Neutrophil (primary cell): ENCODE measurements around the gene COL26A1.
A peak's percentile ranks its signal among the peaks of the same experiment; 100 is the strongest.

Experiments
- H3K27ac ChIP-seq: fragments of 200-600 bp; sonication (generic); 2 replicates; pipeline ENCODE4 v1.5.1; 2016; ENCODE audit warnings: mild to moderate bottlenecking, moderate library complexity
- H3K27me3 ChIP-seq: fragments of 200-600 bp; sonication (generic); 2 replicates; pipeline ENCODE4 v1.6.0; 2016; ENCODE audit warnings: mild to moderate bottlenecking
- H3K36me3 ChIP-seq: fragments of 200-600 bp; sonication (generic); 2 replicates; pipeline ENCODE4 v1.5.1; 2017
- H3K4me1 ChIP-seq, 2 experiments: fragments of 200-600 bp in 1 of 2; sonication (generic) in 1 of 2; 1 replicate in 1 of 2; 2 replicates in 1 of 2; pipeline versions ENCODE4 v1.5.1 to v1.6.1; 2013 to 2016; ENCODE audit warnings: low read depth in 1 of 2, low read length in 1 of 2, mild to moderate bottlenecking in 1 of 2, moderate library complexity in 1 of 2; ENCODE audit not compliant: control insufficient read depth in 1 of 2, insufficient read depth in 1 of 2
- H3K4me3 ChIP-seq, 2 experiments: fragments of 200-600 bp in 1 of 2; sonication (generic) in 1 of 2; 1 replicate in 1 of 2; 2 replicates in 1 of 2; pipeline ENCODE4 v1.5.1; 2013 to 2016; ENCODE audit warnings: low read depth in 1 of 2, low read length in 1 of 2, mild to moderate bottlenecking in 1 of 2, moderate library complexity in 1 of 2
- H3K9me3 ChIP-seq: fragments of 200-600 bp; sonication (generic); 2 replicates; pipeline ENCODE4 v1.5.1; 2016
- TF ChIP-seq, protein P1 (sequence below): fragments of 200-600 bp; sonication (generic); IDR thresholded peaks from 2 replicates; pipeline ENCODE4 v1.5.1; 2016; ENCODE audit warnings: antibody characterized with exemption

The COL26A1 gene

DNA sequence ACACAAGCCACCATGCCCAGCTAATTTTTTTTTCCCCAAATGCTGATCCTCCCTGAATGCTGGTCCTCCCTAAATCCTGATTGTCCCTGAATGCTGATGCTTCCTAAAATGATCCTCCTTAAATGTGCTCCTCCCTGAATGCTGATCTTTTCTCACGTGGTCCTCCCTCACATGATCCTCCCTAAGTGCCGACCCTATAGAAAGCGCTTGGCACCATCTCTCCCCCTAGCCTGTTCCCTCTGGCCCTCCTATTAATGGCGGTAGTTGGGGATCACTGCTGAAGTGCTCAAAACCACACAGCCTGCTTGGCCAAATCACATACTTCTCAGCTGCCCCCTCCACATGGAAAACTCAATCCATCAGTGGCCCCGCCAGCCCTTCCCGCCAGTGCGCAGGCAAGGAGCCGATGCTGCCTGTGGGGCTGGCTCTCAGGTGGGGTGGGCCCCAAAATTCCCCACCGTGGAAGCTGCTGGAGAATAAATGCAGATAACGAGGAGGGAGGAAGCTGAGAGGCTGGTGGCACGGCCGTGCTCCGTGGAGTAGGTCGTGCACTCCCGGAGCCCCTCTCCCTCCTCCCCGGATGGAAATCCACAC is 42.9 kb downstream of the COL26A1 start:
- Histone ChIP-seq H3K4me3 (no peak overlapping the region), H3K9me3 (no peaks in the 10 kb centered on the region), H3K27me3 (peaks cover 18% of the 10 kb centered on the region), H3K27ac (no peak overlapping the region), H3K36me3 (no peaks in the 10 kb centered on the region), H3K4me1 (no peaks in the 10 kb centered on the region)
- TF ChIP-seq, protein P1, sequence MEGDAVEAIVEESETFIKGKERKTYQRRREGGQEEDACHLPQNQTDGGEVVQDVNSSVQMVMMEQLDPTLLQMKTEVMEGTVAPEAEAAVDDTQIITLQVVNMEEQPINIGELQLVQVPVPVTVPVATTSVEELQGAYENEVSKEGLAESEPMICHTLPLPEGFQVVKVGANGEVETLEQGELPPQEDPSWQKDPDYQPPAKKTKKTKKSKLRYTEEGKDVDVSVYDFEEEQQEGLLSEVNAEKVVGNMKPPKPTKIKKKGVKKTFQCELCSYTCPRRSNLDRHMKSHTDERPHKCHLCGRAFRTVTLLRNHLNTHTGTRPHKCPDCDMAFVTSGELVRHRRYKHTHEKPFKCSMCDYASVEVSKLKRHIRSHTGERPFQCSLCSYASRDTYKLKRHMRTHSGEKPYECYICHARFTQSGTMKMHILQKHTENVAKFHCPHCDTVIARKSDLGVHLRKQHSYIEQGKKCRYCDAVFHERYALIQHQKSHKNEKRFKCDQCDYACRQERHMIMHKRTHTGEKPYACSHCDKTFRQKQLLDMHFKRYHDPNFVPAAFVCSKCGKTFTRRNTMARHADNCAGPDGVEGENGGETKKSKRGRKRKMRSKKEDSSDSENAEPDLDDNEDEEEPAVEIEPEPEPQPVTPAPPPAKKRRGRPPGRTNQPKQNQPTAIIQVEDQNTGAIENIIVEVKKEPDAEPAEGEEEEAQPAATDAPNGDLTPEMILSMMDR: no peak

DNA sequence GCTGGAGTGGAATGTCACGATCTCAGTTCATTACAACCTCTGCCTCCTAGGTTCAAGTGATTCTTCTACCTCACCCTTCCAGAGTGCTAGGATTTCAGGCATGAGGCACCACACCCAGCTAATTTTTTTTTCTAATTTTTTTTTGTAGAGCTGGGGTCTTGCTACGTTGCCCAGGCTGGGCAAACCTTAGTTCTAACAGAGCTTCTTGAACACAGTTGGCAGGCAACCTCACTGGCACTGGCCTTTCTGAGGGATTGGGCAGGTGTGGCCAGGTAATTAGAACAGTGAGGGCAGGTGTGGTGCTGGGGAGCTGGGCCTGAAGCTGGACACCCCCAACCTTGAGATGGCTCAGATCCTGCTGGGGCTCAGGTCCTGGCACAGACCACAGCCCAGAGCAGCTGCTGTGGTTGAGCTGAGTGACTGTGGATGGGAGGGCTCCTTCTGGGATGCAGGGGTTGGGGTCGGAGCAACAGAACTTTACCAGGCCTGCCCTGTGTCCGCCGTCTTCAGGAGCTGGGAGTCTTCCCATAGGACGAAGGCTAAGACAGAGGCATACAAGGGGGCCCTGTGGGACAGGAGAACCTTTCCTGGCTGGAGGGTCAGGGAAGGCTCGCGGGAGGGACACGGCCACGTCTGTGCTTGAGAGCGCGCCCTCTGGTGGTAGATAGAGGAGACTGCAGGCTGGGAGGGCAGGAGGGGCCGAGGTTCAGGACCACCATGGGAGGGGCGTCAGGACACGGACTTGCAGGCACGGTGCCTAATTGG is 48.2 kb downstream of the COL26A1 start:
- no peak overlapping the region for H3K27ac ChIP-seq
- no peak overlapping the region for H3K4me3 ChIP-seq
- peaks cover 7 to 12% of the 10 kb centered on the region in 2 experiments for H3K4me1 ChIP-seq
- H3K9me3 ChIP-seq: no peaks in the 10 kb centered on the region
- peaks cover 5% of the 10 kb centered on the region for H3K27me3 ChIP-seq
- H3K36me3 ChIP-seq: no peaks in the 10 kb centered on the region
- TF ChIP-seq, protein P1: peak; percentile 80

DNA sequence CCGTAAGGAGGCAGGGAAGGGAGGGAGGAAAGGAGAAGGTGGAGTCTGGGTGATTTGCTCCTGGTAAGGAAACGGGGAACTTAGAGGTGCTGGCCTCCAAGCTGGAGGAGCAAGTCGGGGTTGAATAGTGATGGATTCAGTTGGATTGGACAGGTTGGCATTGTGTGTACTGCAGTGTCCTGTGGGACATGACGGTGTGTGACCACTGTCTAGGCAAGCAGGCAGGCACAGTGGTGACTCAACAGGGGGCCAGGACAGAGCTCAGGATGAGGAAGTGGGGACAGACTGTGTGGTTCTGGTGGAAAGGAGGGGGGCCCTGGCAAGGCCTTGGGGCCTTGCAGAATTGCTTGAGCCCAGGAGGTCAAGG is 48.8 kb downstream of the COL26A1 start:
- Histone ChIP-seq H3K9me3 (no peaks in the 10 kb centered on the region), H3K27me3 (peaks cover 5% of the 10 kb centered on the region), H3K27ac (no peak overlapping the region), H3K36me3 (no peaks in the 10 kb centered on the region), H3K4me3 (no peak overlapping the region), H3K4me1 (peaks cover 7 to 12% of the 10 kb centered on the region in 2 experiments)
- TF ChIP-seq, protein P1: no peak

DNA sequence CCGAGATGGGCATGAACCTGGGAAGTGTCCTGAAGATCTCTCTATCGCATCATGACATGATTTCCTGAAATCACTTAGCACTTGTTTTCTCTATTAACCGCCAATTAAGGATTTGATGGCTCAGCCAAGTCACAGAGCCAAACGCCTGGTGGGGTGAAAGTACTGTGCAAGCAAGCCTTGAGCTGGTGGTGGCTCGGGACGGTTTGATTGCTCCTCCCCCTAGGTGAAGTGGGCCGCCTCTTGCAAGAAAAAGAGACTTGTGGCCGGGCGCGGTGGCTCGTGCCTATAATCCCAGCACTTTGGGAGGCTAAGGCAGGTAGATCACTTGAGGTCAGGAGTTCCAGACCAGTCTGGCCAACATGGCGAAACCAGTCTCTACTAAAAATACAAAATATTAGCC is 50.3 kb downstream of the COL26A1 start:
- Histone ChIP-seq H3K4me1 (peaks cover 7 to 12% of the 10 kb centered on the region in 2 experiments), H3K27ac (no peak overlapping the region), H3K9me3 (no peaks in the 10 kb centered on the region), H3K4me3 (no peak overlapping the region), H3K27me3 (no peaks in the 10 kb centered on the region), H3K36me3 (no peaks in the 10 kb centered on the region)
- TF ChIP-seq, protein P1: no peak

DNA sequence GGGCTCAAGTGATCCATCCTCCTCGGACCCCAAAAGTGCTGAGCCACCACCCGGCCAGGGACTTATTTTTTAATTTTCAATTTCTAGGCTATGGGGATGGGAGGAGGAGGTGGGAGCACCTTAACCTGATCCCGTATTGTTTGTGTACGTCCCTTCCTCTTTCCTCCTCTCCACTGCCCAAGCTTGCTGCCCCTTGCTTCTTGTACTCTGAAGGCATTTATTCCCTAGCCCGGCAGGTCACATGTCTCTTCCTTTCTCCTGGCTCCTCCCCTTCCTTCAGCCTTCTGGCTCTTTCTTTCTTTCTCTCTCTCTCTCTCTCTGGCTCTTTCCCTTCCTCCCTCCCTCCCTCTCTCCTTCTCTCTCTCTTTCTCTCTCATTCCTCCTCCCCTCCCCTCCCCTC is 56.0 kb downstream of the COL26A1 start:
- H3K4me3 ChIP-seq: no peak overlapping the region
- no peak overlapping the region for H3K27ac ChIP-seq
- TF ChIP-seq, protein P1: no peak
- H3K36me3 ChIP-seq: no peaks in the 10 kb centered on the region
- no peaks in the 10 kb centered on the region for H3K4me1 ChIP-seq
- H3K27me3 ChIP-seq: no peaks in the 10 kb centered on the region
- H3K9me3 ChIP-seq: no peaks in the 10 kb centered on the region
